Measurements from ENCODE around the gene MARCO.

Gene MARCO

DNA sequence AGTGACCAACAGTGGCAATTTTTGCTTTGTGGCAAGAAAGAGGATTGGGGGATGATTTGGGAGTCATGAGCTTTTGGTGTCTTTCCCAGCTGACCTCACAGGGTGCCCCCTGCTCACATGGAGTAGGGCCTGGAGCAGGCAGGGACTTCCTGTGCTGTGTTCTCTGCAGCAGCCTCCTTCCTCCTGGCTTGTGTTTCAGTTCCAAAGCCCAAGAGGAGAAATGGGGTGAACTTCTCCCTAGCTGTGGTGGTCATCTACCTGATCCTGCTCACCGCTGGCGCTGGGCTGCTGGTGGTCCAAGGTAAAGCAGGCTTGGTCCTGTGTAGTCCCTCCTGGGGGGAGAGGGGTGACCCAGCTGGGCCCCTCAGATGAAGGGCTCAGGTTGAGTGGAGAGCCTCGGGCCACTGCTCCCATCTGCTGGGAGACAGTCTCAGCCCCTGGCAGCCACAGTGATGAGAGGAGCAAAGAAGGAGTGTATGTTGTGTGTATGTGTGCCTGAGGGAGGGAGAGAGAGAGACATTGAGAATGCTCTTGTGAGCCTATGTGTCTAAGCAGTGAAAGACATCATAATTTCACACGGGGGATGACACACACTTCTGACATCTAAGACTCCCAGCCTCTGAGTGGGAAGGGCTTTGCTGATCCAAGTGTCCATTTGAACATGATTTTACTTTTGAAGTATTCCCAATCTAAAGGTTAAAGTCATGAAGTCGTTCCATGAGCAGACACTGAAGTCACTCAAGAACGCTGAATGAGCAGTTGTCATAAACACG is 27.2 kb downstream of the MARCO start:
- no peaks in the 10 kb centered on the region for H3K36me3 ChIP-seq (ENCODE audit: control insufficient read depth, insufficient read depth, low read length)
- TF ChIP-seq, protein P1, sequence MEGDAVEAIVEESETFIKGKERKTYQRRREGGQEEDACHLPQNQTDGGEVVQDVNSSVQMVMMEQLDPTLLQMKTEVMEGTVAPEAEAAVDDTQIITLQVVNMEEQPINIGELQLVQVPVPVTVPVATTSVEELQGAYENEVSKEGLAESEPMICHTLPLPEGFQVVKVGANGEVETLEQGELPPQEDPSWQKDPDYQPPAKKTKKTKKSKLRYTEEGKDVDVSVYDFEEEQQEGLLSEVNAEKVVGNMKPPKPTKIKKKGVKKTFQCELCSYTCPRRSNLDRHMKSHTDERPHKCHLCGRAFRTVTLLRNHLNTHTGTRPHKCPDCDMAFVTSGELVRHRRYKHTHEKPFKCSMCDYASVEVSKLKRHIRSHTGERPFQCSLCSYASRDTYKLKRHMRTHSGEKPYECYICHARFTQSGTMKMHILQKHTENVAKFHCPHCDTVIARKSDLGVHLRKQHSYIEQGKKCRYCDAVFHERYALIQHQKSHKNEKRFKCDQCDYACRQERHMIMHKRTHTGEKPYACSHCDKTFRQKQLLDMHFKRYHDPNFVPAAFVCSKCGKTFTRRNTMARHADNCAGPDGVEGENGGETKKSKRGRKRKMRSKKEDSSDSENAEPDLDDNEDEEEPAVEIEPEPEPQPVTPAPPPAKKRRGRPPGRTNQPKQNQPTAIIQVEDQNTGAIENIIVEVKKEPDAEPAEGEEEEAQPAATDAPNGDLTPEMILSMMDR (IDR thresholded peaks at IDR 0.05; ENCODE audit: insufficient read depth, low read length, poor library complexity, severe bottlenecking): no peak
- no peak overlapping the region for H3K4me3 ChIP-seq (replicated peaks; ENCODE audit: low read depth, low read length)
- H3K27me3 ChIP-seq (replicated peaks; ENCODE audit: control insufficient read depth, insufficient read depth, low read length): 0 out of 2 replicates have a peak, but pooled peaks cover 1% of the 10 kb centered on the region
- DNase-seq (ENCODE audit: extremely low read depth, insufficient read length): no peak

DNA sequence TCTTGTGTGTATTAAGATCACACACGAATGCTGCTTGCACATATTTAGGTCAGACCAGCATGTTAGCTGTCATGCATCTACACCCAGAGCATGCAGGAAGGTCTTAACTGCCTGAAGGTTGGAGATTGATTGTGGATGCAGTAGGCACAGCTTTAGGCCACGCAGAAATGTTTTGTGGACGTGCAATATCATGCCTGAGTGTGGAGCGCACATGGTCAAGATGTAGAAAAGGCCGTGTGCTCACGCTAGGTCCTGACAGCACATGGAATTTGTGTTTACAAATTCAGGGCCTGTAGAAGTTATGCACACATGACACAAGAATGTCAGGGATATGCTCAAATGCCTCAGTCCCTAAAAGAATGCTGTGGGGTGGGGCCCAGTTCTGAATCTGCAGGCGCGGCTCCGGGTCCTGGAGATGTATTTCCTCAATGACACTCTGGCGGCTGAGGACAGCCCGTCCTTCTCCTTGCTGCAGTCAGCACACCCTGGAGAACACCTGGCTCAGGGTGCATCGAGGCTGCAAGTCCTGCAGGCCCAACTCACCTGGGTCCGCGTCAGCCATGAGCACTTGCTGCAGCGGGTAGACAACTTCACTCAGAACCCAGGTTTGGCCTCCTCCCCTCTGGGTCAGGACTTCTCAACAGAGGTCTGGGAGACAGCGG is 27.9 kb downstream of the MARCO start:
- Histone ChIP-seq H3K4me3 (replicated peaks; ENCODE audit: low read depth, low read length) (no peak overlapping the region), H3K27me3 (replicated peaks; ENCODE audit: control insufficient read depth, insufficient read depth, low read length) (0 out of 2 replicates have a peak, but pooled peaks cover 1% of the 10 kb centered on the region), H3K36me3 (ENCODE audit: control insufficient read depth, insufficient read depth, low read length) (no peaks in the 10 kb centered on the region)
- DNase-seq (ENCODE audit: extremely low read depth, insufficient read length): no peak
- TF ChIP-seq, protein P1 (IDR thresholded peaks at IDR 0.05; ENCODE audit: insufficient read depth, low read length, poor library complexity, severe bottlenecking): no peak

DNA sequence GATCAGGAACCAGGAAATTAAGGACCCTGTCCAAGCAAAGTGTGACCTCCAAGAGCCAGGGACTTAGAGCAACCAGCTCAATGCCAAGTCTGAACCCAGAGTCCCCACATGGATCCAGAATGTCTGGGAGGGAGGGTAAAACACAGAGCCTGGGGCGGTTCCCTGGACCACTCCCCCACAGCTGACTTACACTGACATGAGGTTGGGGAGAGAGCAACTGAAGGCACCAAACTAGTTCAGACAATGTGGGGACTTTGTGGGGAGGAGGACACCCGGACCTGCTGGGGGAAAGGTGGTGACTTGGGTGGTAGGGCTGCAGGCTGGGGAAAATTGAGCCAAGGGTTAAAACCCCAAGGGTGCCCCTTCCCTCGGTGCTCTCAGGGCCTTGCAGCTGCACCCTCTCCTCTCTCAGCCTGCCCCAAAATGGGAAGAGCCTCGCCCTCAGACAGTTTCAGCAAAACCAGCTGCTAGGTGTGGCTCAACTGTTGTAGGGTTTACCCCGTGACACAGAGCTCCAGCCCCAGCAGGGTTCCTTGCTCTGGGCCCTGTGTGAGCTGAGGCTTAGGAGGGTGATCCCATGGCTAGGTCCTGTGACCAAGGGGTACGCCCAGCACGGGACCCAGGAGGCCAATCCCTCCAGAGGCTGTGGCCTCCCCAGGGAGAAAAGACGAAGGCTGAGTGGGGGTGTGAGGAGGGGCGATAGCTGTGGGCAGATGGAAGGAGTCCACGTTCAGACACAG is 28.6 kb downstream of the MARCO start:
- no peak for DNase-seq (ENCODE audit: extremely low read depth, insufficient read length)
- no peaks in the 10 kb centered on the region for H3K36me3 ChIP-seq (ENCODE audit: control insufficient read depth, insufficient read depth, low read length)
- H3K27me3 ChIP-seq (replicated peaks; ENCODE audit: control insufficient read depth, insufficient read depth, low read length): 0 out of 2 replicates have a peak, but pooled peaks cover 1% of the 10 kb centered on the region
- TF ChIP-seq, protein P1 (IDR thresholded peaks at IDR 0.05; ENCODE audit: insufficient read depth, low read length, poor library complexity, severe bottlenecking): no peak
- H3K4me3 ChIP-seq (replicated peaks; ENCODE audit: low read depth, low read length): no peak overlapping the region

DNA sequence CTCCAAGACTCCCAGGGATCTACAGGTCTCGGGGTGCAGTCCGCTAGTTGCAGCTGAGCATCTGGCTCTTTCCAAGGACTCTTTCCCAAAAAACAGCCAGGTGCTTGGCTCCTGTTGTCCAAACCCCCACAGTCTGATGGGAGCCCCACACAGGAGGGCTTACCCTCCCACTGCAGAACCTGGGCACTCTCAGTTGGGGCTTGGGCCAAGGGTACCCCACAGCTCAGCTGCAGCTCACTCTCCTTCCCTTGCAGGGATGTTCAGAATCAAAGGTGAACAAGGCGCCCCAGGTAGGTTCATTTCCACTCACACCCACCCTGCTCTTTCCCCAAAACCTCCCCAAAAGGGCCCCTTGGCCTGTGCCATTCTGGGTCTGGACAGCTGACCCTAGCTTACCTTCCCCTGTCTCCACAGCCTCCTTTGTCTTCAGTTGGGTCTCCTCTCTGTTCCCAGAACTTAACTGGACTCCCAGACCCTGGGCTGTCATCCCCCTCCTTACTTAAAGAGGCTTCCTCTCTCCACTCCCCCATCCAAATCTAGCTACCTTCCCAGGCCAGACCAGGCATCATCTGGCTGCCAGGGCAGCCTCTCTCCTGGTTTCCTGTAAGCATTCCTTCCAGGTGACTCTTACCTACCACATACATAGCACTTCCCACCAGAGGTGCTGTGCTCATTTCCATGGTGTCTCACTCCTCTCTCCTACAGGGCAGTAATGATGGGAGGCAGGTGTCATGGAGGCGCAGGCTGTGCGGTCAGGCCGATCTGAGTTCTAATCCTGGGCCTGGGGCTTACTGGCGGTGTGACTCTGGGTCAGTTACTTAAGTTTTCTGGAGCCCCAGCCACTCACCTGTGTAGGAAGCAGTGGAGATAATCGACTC is 29.5 kb downstream of the MARCO start:
- no peak for DNase-seq (ENCODE audit: extremely low read depth, insufficient read length)
- TF ChIP-seq, protein P1 (IDR thresholded peaks at IDR 0.05; ENCODE audit: insufficient read depth, low read length, poor library complexity, severe bottlenecking): no peak
- Histone ChIP-seq H3K27me3 (replicated peaks; ENCODE audit: control insufficient read depth, insufficient read depth, low read length) (peaks cover 1% of the 10 kb centered on the region; the same call in 1 of the 2 replicates), H3K4me3 (replicated peaks; ENCODE audit: low read depth, low read length) (no peak overlapping the region), H3K36me3 (ENCODE audit: control insufficient read depth, insufficient read depth, low read length) (no peaks in the 10 kb centered on the region)

DNA sequence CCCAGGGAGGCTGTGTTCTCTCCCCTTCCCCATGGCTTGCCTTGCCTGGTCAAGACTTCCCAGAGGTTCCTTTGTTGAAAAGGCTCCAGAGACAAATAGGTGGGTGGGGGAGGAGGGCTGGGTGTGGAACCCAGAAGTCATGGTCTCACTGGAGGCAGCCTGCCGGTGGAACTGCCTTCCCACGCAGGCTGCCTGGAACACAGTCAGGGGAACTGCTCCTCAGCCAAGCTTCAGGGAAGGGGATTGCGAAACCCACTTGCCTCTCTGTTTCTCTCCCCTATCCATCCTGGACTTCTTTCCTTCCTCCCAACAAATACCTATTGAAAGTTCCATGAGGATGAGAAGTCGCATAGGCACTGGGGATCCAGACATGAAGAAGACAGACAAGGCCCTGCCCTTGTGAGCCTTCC is 31.6 kb downstream of the MARCO start:
- DNase-seq (ENCODE audit: extremely low read depth, insufficient read length): no peak
- TF ChIP-seq, protein P1 (IDR thresholded peaks at IDR 0.05; ENCODE audit: insufficient read depth, low read length, poor library complexity, severe bottlenecking): no peak
- peaks cover 1% of the 10 kb centered on the region; the same call in 1 of the 2 replicates for H3K27me3 ChIP-seq (replicated peaks; ENCODE audit: control insufficient read depth, insufficient read depth, low read length)
- H3K36me3 ChIP-seq (ENCODE audit: control insufficient read depth, insufficient read depth, low read length): no peaks in the 10 kb centered on the region
- no peak overlapping the region for H3K4me3 ChIP-seq (replicated peaks; ENCODE audit: low read depth, low read length)

Measured in GM06990 (cell line).